Measurements from ENCODE around the gene PARL. TPM values are rescaled to one million over a fixed set of nuclear protein-coding genes. Genes with fewer than 3 reads are reported as not detected.

PARL gene
- total and polyA plus RNA-seq, 2 of the 13 experiments (the other 11 are each of a cell fraction or from before 2014, with no cell fraction given): 46.3 to 58.6 TPM

DNA sequence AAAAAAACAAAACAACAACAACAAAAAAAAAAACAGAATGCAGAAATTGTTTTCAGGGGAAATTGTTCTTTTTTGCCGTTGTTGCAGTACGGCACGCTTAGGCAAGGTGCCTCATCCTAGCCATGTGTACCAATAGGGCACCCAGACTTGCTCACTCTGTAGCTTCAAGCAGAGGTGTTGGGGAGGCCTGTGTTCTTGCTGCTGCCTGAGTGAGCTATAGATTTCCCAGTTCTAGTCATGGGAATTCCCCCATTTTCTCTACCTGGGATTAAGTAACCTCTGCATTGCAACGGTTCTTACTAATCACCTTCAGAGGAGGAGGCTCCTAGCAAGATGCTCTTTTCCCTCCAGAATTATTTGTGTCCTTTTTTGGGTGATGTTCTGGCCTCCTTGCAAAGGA is 12.9 kb upstream of the PARL start:
- peaks cover 31% of the 10 kb centered on the region for H3K4me1 ChIP-seq (ENCODE audit: insufficient read depth, low read length)
- no peaks in the 10 kb centered on the region for H4K20me1 ChIP-seq (ENCODE audit: insufficient read depth, low read length)
- no peaks in the 10 kb centered on the region for H3K79me2 ChIP-seq (ENCODE audit: insufficient read depth, low read length)
- intact Hi-C loops (cut with micrococcal nuclease; ENCODE audit: unreplicated experiment): loop anchor here (5.0 kb wide), 2 partner anchors 345 to 390 kb away; no protein-coding TSS in a partner anchor
- H2AFZ ChIP-seq (ENCODE audit: low read length): no peak overlapping the region
- no peak overlapping the region for H3K4me3 ChIP-seq (replicated peaks in 1 of 3; ENCODE audit: insufficient read depth in 1 of 3, low read depth in 2 of 3, low read length in 3 of 3)
- H3K9ac ChIP-seq (ENCODE audit: insufficient read depth, low read depth, low read length): no peak overlapping the region
- DNase-seq (ENCODE audit: low spot score): no peak
- no peak overlapping the region for H3K4me2 ChIP-seq (ENCODE audit: low read depth, low read length)
- POLR2A ChIA-PET: interaction anchor here (1.0 to 1.8 kb wide), 2 partner anchors 14 to 236 kb away, joined by 3 to 5 read pairs; no protein-coding TSS in a partner anchor
- in situ Hi-C loops (cut with HindIII; ENCODE audit: extremely low pct_ligation_motif_present, low pct_unique_long_range_greater_than_20kb): loop anchor here (5.0 to 25.0 kb wide), 3 partner anchors 120 to 335 kb away; partner anchors contain the start of genes ABCC5 and EIF2B5
- BruUV-seq (replicated peaks): no TSS peak
- H3K9me3 ChIP-seq (ENCODE audit: low read length): no peaks in the 10 kb centered on the region
- no peak for FAIRE-seq
- 61% methylated on average over 4 of the region's 4 CpGs for WGBS (ENCODE audit: low lambda C conversion rate)
- TF ChIP-seq, protein P1, sequence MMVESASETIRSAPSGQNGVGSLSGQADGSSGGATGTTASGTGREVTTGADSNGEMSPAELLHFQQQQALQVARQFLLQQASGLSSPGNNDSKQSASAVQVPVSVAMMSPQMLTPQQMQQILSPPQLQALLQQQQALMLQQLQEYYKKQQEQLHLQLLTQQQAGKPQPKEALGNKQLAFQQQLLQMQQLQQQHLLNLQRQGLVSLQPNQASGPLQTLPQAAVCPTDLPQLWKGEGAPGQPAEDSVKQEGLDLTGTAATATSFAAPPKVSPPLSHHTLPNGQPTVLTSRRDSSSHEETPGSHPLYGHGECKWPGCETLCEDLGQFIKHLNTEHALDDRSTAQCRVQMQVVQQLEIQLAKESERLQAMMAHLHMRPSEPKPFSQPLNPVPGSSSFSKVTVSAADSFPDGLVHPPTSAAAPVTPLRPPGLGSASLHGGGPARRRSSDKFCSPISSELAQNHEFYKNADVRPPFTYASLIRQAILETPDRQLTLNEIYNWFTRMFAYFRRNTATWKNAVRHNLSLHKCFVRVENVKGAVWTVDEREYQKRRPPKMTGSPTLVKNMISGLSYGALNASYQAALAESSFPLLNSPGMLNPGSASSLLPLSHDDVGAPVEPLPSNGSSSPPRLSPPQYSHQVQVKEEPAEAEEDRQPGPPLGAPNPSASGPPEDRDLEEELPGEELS (CRISPR knock-in tag; IDR thresholded peaks at IDR 0.05): no peak
- TF ChIP-seq ZBTB38 (CRISPR knock-in tag; IDR thresholded peaks at IDR 0.05): no peak
- TF ChIP-seq RFX1 (IDR thresholded peaks at IDR 0.05): no peak
- TF ChIP-seq, protein P2, sequence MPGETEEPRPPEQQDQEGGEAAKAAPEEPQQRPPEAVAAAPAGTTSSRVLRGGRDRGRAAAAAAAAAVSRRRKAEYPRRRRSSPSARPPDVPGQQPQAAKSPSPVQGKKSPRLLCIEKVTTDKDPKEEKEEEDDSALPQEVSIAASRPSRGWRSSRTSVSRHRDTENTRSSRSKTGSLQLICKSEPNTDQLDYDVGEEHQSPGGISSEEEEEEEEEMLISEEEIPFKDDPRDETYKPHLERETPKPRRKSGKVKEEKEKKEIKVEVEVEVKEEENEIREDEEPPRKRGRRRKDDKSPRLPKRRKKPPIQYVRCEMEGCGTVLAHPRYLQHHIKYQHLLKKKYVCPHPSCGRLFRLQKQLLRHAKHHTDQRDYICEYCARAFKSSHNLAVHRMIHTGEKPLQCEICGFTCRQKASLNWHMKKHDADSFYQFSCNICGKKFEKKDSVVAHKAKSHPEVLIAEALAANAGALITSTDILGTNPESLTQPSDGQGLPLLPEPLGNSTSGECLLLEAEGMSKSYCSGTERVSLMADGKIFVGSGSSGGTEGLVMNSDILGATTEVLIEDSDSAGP (CRISPR knock-in tag; IDR thresholded peaks at IDR 0.05; ENCODE audit: borderline replicate concordance): no peak
- H3K27me3 ChIP-seq (ENCODE audit: control insufficient read depth in 1 of 2, insufficient read depth in 2 of 2, low read length in 2 of 2): peaks cover 0 to 14% of the 10 kb centered on the region in 2 experiments; a peak in 1 of 5 replicates
- no peaks in the 10 kb centered on the region for H3K36me3 ChIP-seq (replicated peaks in 1 of 2; ENCODE audit: control insufficient read depth in 1 of 2, insufficient read depth in 2 of 2, low read length in 2 of 2)
- CTCF ChIA-PET (ENCODE audit: low intra/inter-chr PET ratio, low total read pairs): no interaction called here
- ATAC-seq: no peak
- no peak overlapping the region for H3K27ac ChIP-seq (ENCODE audit: extremely low read length, insufficient read depth, low read length)

Data from HepG2 (cell line).